IMR-90 (cell line): ENCODE measurements around the gene BTBD2.

Experiments used
- MAFK ChIP-seq: IDR thresholded peaks from 2 replicates; pipeline ENCODE4 v1.6.1; 2012; ENCODE audit warnings: low read depth, low read length, improper control_type of control experiment
- MAZ ChIP-seq: IDR thresholded peaks from 2 replicates; pipeline ENCODE4 v1.6.1; 2012; ENCODE audit warnings: low read depth, mild to moderate bottlenecking, low read length, improper control_type of control experiment, moderate library complexity, borderline replicate concordance
- MXI1 ChIP-seq: IDR thresholded peaks from 2 replicates; pipeline ENCODE4 v1.6.1; 2012; ENCODE audit warnings: low read depth, mild to moderate bottlenecking, low read length, moderate library complexity, borderline replicate concordance
- POLR2A ChIP-seq: IDR thresholded peaks from 2 replicates; pipeline ENCODE4 v1.6.1; 2012; ENCODE audit warnings: mild to moderate bottlenecking, low read depth, low read length
- RAD21 ChIP-seq: IDR thresholded peaks from 2 replicates; pipeline ENCODE4 v1.6.1; 2012; ENCODE audit warnings: low read length, improper control_type of control experiment
- RCOR1 ChIP-seq: IDR thresholded peaks from 2 replicates; pipeline ENCODE4 v1.6.1; 2012; ENCODE audit warnings: mild to moderate bottlenecking, low read length, improper control_type of control experiment; ENCODE audit not compliant: insufficient replicate concordance
- RFX5 ChIP-seq: IDR thresholded peaks from 2 replicates; pipeline ENCODE4 v1.8.0; 2012; ENCODE audit warnings: low read depth, mild to moderate bottlenecking, low read length, moderate library complexity
- USF2 ChIP-seq: fragments of 150-350 bp; IDR thresholded peaks from 2 replicates; pipeline ENCODE4 v1.6.1; 2017; ENCODE audit warnings: mild to moderate bottlenecking, antibody characterized with exemption, low read length, low read depth
- TF ChIP-seq, protein P1 (sequence below): conservative IDR thresholded peaks from 2 replicates; pipeline ENCODE4 v1.5.1; 2012; ENCODE audit warnings: mild to moderate bottlenecking, low read depth, low read length, improper control_type of control experiment

- TF ChIP-seq RCOR1 (no peak), POLR2A (no peak), MAFK (no peak), USF2 (no peak), RAD21 (no peak), RFX5 (no peak), MAZ (no peak), MXI1 (no peak)
- TF ChIP-seq, protein P1, sequence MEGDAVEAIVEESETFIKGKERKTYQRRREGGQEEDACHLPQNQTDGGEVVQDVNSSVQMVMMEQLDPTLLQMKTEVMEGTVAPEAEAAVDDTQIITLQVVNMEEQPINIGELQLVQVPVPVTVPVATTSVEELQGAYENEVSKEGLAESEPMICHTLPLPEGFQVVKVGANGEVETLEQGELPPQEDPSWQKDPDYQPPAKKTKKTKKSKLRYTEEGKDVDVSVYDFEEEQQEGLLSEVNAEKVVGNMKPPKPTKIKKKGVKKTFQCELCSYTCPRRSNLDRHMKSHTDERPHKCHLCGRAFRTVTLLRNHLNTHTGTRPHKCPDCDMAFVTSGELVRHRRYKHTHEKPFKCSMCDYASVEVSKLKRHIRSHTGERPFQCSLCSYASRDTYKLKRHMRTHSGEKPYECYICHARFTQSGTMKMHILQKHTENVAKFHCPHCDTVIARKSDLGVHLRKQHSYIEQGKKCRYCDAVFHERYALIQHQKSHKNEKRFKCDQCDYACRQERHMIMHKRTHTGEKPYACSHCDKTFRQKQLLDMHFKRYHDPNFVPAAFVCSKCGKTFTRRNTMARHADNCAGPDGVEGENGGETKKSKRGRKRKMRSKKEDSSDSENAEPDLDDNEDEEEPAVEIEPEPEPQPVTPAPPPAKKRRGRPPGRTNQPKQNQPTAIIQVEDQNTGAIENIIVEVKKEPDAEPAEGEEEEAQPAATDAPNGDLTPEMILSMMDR, result no peak
Observed at GRCh38 chr19:2043251-2043641, 27.7 kb upstream of the BTBD2 start.
